MM.1S (cell line): ENCODE results near the gene TLCD1.

Experiments
- DNase-seq: peaks from one replicate; pipeline ENCODE4 v3.0.0-alpha.2; 2015
- H2AFZ ChIP-seq: fragments of 300-600 bp; sonication (generic); 2 replicates; pipeline ENCODE4 v1.6.0; 2016; ENCODE audit warnings: antibody characterized with exemption, low read length
- H3F3A ChIP-seq: fragments of 300-600 bp; sonication (generic); 2 replicates; pipeline ENCODE4 v1.6.1; 2016; ENCODE audit warnings: mild to moderate bottlenecking, antibody characterized with exemption, low read length, moderate library complexity, mixed read lengths; ENCODE audit not compliant: insufficient read depth
- H3K27ac ChIP-seq: fragments of 300-600 bp; sonication (generic); 2 replicates; pipeline ENCODE4 v1.5.1; 2016; ENCODE audit warnings: mild to moderate bottlenecking, low read length
- H3K27me3 ChIP-seq: fragments of 300-600 bp; sonication (generic); replicated peaks from 2 replicates; pipeline ENCODE4 v1.6.0; 2016; ENCODE audit warnings: low read length; ENCODE audit not compliant: insufficient read depth
- H3K36me3 ChIP-seq: fragments of 300-600 bp; sonication (generic); replicated peaks from 2 replicates; pipeline ENCODE4 v1.6.1; 2016; ENCODE audit warnings: mild to moderate bottlenecking, low read length, mixed read lengths; ENCODE audit not compliant: insufficient read depth
- H3K4me1 ChIP-seq: fragments of 300-600 bp; sonication (generic); 2 replicates; pipeline ENCODE4 v1.6.1; 2016; ENCODE audit warnings: low read length, mixed read lengths
- H3K4me2 ChIP-seq: fragments of 300-600 bp; sonication (generic); 2 replicates; pipeline ENCODE4 v1.6.0; 2016; ENCODE audit warnings: low read depth, low read length
- H3K4me3 ChIP-seq: fragments of 300-600 bp; sonication (generic); 2 replicates; pipeline ENCODE4 v1.5.1; 2016; ENCODE audit warnings: low read length, mixed read lengths
- H3K79me2 ChIP-seq: fragments of 300-600 bp; sonication (generic); 2 replicates; pipeline ENCODE4 v1.6.1; 2016; ENCODE audit warnings: mixed run types, low read length, mixed read lengths
- H3K9ac ChIP-seq: fragments of 300-600 bp; sonication (generic); 2 replicates; pipeline ENCODE4 v1.6.1; 2016; ENCODE audit warnings: low read length, mixed read lengths
- H3K9me2 ChIP-seq: fragments of 300-600 bp; sonication (generic); replicated peaks from 2 replicates; pipeline ENCODE4 v1.6.1; 2016; ENCODE audit warnings: mild to moderate bottlenecking, low read length, mixed read lengths; ENCODE audit not compliant: insufficient read depth
- H3K9me3 ChIP-seq: fragments of 300-600 bp; sonication (generic); replicated peaks from 2 replicates; pipeline ENCODE4 v1.6.1; 2016; ENCODE audit warnings: mild to moderate bottlenecking, low read length, mixed read lengths; ENCODE audit not compliant: insufficient read depth
- H4K20me1 ChIP-seq: fragments of 300-600 bp; sonication (generic); 2 replicates; pipeline ENCODE4 v1.6.1; 2016; ENCODE audit warnings: mild to moderate bottlenecking, low read length, moderate library complexity, mixed read lengths; ENCODE audit not compliant: insufficient read depth
- EZH2 ChIP-seq: fragments of 300-600 bp; sonication (generic); optimal IDR thresholded peaks from 2 replicates; pipeline ENCODE3; 2017; ENCODE audit warnings: low read depth, mild to moderate bottlenecking, antibody characterized with exemption, low read length, mixed read lengths
- EZH2phosphoT487 ChIP-seq: fragments of 300-600 bp; sonication (generic); IDR thresholded peaks from 2 replicates; pipeline ENCODE4 v1.6.1; 2018; ENCODE audit warnings: antibody characterized with exemption, low read length
- TF ChIP-seq, protein P1 (sequence below): fragments of 300-600 bp; sonication (generic); IDR thresholded peaks from 2 replicates; pipeline ENCODE4 v1.5.1; 2016; ENCODE audit warnings: antibody characterized with exemption, low read length, mixed read lengths

Gene TLCD1

DNA sequence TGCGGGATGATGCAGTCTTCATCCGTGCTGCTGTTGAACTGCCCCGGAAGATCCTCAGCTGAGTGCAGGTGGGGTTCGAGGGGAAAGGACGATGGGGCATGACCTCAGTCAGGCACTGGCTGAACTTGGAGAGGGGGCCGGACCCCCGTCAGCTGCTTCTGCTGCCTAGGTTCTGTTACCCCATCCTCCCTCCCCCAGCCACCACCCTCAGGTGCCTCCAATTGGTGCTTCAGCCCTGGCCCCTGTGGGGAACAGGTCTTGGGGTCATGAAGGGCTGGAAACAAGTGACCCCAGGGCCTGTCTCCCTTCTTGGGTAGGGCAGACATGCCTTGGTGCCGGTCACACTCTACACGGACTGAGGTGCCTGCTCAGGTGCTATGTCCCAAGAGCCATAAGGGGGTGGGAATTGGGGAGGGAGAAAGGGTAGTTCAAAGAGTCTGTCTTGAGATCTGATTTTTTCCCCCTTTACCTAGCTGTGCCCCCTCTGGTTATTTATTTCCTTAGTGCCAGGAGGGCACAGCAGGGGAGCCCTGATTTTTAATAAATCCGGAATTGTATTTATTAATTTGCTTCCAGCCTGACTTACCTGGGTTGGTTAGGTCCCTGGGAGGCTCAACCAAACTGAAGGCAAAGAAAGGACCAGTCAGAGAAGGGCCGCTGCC, 23.6 kb upstream of the TLCD1 start:
- Histone ChIP-seq H3K9ac (no peak overlapping the region), H3K4me3 (no peak overlapping the region), H3K36me3 (no peaks in the 10 kb centered on the region), H3K27me3 (no peaks in the 10 kb centered on the region), H3K27ac (no peak overlapping the region), H4K20me1 (no peaks in the 10 kb centered on the region), H3K4me1 (peaks cover 6% of the 10 kb centered on the region), H3K9me3 (no peaks in the 10 kb centered on the region), H2AFZ (no peak overlapping the region), H3F3A (peaks cover 7% of the 10 kb centered on the region; the same call in 1 of the 2 replicates), H3K4me2 (no peak overlapping the region), H3K9me2 (no peaks in the 10 kb centered on the region), H3K79me2 (peaks cover 33% of the 10 kb centered on the region)
- TF ChIP-seq, protein P1, sequence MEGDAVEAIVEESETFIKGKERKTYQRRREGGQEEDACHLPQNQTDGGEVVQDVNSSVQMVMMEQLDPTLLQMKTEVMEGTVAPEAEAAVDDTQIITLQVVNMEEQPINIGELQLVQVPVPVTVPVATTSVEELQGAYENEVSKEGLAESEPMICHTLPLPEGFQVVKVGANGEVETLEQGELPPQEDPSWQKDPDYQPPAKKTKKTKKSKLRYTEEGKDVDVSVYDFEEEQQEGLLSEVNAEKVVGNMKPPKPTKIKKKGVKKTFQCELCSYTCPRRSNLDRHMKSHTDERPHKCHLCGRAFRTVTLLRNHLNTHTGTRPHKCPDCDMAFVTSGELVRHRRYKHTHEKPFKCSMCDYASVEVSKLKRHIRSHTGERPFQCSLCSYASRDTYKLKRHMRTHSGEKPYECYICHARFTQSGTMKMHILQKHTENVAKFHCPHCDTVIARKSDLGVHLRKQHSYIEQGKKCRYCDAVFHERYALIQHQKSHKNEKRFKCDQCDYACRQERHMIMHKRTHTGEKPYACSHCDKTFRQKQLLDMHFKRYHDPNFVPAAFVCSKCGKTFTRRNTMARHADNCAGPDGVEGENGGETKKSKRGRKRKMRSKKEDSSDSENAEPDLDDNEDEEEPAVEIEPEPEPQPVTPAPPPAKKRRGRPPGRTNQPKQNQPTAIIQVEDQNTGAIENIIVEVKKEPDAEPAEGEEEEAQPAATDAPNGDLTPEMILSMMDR = no peak
- no peak for TF ChIP-seq EZH2phosphoT487
- no peak for TF ChIP-seq EZH2
- no peak for DNase-seq

DNA sequence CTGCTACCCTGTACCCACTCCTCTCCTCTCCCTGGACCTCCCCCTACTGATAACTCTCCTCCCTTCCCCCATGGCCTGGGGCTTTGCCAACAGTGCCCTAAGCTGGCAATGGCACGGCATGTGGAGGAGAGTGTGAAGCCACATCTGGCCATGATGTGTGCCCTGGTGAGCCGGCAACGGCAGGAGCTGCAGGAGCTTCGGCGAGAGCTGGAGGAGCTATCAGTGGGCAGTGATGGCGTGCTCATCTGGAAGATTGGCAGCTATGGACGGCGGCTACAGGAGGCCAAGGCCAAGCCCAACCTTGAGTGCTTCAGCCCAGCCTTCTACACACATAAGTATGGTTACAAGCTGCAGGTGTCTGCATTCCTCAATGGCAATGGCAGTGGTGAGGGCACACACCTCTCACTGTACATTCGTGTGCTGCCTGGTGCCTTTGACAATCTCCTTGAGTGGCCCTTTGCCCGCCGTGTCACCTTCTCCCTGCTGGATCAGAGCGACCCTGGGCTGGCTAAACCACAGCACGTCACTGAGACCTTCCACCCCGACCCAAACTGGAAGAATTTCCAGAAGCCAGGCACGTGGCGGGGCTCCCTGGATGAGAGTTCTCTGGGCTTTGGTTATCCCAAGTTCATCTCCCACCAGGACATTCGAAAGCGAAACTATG, 23.0 kb upstream of the TLCD1 start:
- Histone ChIP-seq H3K4me1 (peaks cover 6% of the 10 kb centered on the region), H2AFZ (no peak overlapping the region), H3K9me3 (no peaks in the 10 kb centered on the region), H3K9me2 (no peaks in the 10 kb centered on the region), H3K27ac (no peak overlapping the region), H3K4me3 (no peak overlapping the region), H3K36me3 (no peaks in the 10 kb centered on the region), H3K4me2 (no peak overlapping the region), H3K79me2 (peaks cover 38% of the 10 kb centered on the region), H3K27me3 (no peaks in the 10 kb centered on the region), H3K9ac (no peak overlapping the region), H4K20me1 (no peaks in the 10 kb centered on the region), H3F3A (peaks cover 7% of the 10 kb centered on the region; the same call in 1 of the 2 replicates)
- TF ChIP-seq EZH2phosphoT487 = no peak
- TF ChIP-seq EZH2 = no peak
- TF ChIP-seq, protein P1 = no peak
- DNase-seq = no peak

GRCh38 chr17:28747801-28748750, 22.0 kb upstream of the TLCD1 start:
- Histone ChIP-seq H3K79me2 (peaks cover 38% of the 10 kb centered on the region), H2AFZ (no peak overlapping the region), H3K36me3 (no peaks in the 10 kb centered on the region), H3K9ac (no peak overlapping the region), H3K27ac (no peak overlapping the region), H3K4me2 (no peak overlapping the region), H3F3A (peaks cover 13% of the 10 kb centered on the region), H3K9me3 (no peaks in the 10 kb centered on the region), H3K27me3 (no peaks in the 10 kb centered on the region), H3K9me2 (no peaks in the 10 kb centered on the region), H3K4me3 (no peak overlapping the region), H3K4me1 (peaks cover 6% of the 10 kb centered on the region), H4K20me1 (no peaks in the 10 kb centered on the region)
- TF ChIP-seq EZH2 (no peak), EZH2phosphoT487 (no peak)
- TF ChIP-seq, protein P1 = no peak
- DNase-seq = no peak
